ENCODE data around the gene ZFP69B. TPM values are rescaled to one million over a fixed set of nuclear protein-coding genes. Genes with fewer than 3 reads are reported as not detected.

The ZFP69B gene
- total and polyA plus RNA-seq, 2 of the 4 experiments (the other 2 are of a cell fraction) = 3.1 to 6.8 TPM

- BruUV-seq (replicated peaks) = no TSS peak
- POLR2A ChIA-PET (ENCODE audit: unreplicated experiment) = no interaction called here
- H3K4ac ChIP-seq (ENCODE audit: low read depth, low read length) = no peak overlapping the region
These were observed 33.6 kb upstream of the ZFP69B start for GRCh38 chr1:40416709-40417108.

More at GRCh38 chr1:40416709-40417108, 33.6 kb upstream of the ZFP69B start:
- no peak overlapping the region for H4K5ac ChIP-seq (ENCODE audit: low read depth, low read length)
- H3K9me3 ChIP-seq (ENCODE audit: control insufficient read depth, insufficient read depth, low read length) = no peaks in the 10 kb centered on the region
- no peak for DNase-seq
- TF ChIP-seq RCOR1 (IDR thresholded peaks at IDR 0.05; ENCODE audit: insufficient replicate concordance, low read length) (no peak), FOS (IDR thresholded peaks at IDR 0.05; ENCODE audit: low read depth, low read length) (no peak), CEBPB (IDR thresholded peaks at IDR 0.05; ENCODE audit: low read depth, low read length) (no peak), ELK1 (IDR thresholded peaks at IDR 0.05; ENCODE audit: borderline replicate concordance, low read depth, low read length) (no peak), SMC3 (IDR thresholded peaks at IDR 0.05; ENCODE audit: low read depth, low read length) (no peak), RFX5 (IDR thresholded peaks at IDR 0.05; ENCODE audit: low read depth, low read length) (no peak), MXI1 (IDR thresholded peaks at IDR 0.05; ENCODE audit: borderline replicate concordance, low read depth, low read length) (no peak), RAD21 (IDR thresholded peaks at IDR 0.05; ENCODE audit: low read length) (no peak), MAZ (IDR thresholded peaks at IDR 0.05; ENCODE audit: borderline replicate concordance, low read depth, low read length) (no peak), NFE2L2 (IDR thresholded peaks at IDR 0.05; ENCODE audit: low read depth, low read length) (no peak), MAFK (IDR thresholded peaks at IDR 0.05; ENCODE audit: low read depth, low read length) (no peak), BHLHE40 (IDR thresholded peaks at IDR 0.05; ENCODE audit: low read depth, low read length) (no peak), CHD1 (IDR thresholded peaks at IDR 0.05; ENCODE audit: low read depth, low read length) (no peak), POLR2A (IDR thresholded peaks at IDR 0.05; ENCODE audit: low read depth, low read length) (no peak)
- TF ChIP-seq, protein P1, sequence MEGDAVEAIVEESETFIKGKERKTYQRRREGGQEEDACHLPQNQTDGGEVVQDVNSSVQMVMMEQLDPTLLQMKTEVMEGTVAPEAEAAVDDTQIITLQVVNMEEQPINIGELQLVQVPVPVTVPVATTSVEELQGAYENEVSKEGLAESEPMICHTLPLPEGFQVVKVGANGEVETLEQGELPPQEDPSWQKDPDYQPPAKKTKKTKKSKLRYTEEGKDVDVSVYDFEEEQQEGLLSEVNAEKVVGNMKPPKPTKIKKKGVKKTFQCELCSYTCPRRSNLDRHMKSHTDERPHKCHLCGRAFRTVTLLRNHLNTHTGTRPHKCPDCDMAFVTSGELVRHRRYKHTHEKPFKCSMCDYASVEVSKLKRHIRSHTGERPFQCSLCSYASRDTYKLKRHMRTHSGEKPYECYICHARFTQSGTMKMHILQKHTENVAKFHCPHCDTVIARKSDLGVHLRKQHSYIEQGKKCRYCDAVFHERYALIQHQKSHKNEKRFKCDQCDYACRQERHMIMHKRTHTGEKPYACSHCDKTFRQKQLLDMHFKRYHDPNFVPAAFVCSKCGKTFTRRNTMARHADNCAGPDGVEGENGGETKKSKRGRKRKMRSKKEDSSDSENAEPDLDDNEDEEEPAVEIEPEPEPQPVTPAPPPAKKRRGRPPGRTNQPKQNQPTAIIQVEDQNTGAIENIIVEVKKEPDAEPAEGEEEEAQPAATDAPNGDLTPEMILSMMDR (conservative IDR thresholded peaks at IDR 0.05; ENCODE audit: low read depth, low read length) = no peak
- TF ChIP-seq, protein P2, sequence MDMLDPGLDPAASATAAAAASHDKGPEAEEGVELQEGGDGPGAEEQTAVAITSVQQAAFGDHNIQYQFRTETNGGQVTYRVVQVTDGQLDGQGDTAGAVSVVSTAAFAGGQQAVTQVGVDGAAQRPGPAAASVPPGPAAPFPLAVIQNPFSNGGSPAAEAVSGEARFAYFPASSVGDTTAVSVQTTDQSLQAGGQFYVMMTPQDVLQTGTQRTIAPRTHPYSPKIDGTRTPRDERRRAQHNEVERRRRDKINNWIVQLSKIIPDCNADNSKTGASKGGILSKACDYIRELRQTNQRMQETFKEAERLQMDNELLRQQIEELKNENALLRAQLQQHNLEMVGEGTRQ (IDR thresholded peaks at IDR 0.05; ENCODE audit: low read depth, low read length) = no peak
- no peak overlapping the region for H3K56ac ChIP-seq (ENCODE audit: extremely low read depth, insufficient read depth, low read length)
- H4K20me1 ChIP-seq (ENCODE audit: insufficient read depth, low read length) = no peaks in the 10 kb centered on the region
- WGBS, 2 experiments (ENCODE audit: extremely low coverage in 2 of 2, insufficient read length in 1 of 2) = 100% methylated on average over 1 of the region's 4 CpGs; no CpG with 5 or more reads in 1 of the 2 experiments
- peaks cover 12% of the 10 kb centered on the region in 2 experiments for H3K79me1 ChIP-seq (ENCODE audit: low read depth in 1 of 2, low read length in 2 of 2)
- H3K23ac ChIP-seq (ENCODE audit: low read depth, low read length) = no peak overlapping the region
- no peaks in the 10 kb centered on the region for H3K27me3 ChIP-seq (ENCODE audit: control insufficient read depth, insufficient read depth, low read length)
- peaks cover 24% of the 10 kb centered on the region for H3K36me3 ChIP-seq (ENCODE audit: control insufficient read depth, insufficient read depth, low read length)
- no peak overlapping the region for H3K18ac ChIP-seq (ENCODE audit: low read depth, low read length)
- no peak overlapping the region for H3K9ac ChIP-seq (ENCODE audit: low read depth, low read length)
- H3K4me3 ChIP-seq (ENCODE audit: insufficient read depth, low read depth, low read length) = no peak overlapping the region
- no peak overlapping the region for H2BK120ac ChIP-seq (ENCODE audit: low read depth, low read length)
- no peak overlapping the region for H2BK15ac ChIP-seq (ENCODE audit: low read depth, low read length)
- no peak overlapping the region for H4K91ac ChIP-seq (ENCODE audit: insufficient read depth, low read depth, low read length)
- dilution Hi-C loops (cut with HindIII; ENCODE audit: low sequenced_read_pairs, unreplicated experiment) = no loop called here
- intact Hi-C loops (cut with micrococcal nuclease) = no loop called here
- peak overlapping the region; percentile 29 for H2AFZ ChIP-seq (replicated peaks; ENCODE audit: low read length, poor library complexity)
- no peak overlapping the region for H2AK9ac ChIP-seq (replicated peaks; ENCODE audit: low read depth, low read length, poor library complexity)
- no peak overlapping the region for H2AK5ac ChIP-seq (ENCODE audit: low read depth, low read length)
- in situ Hi-C loops (cut with MboI; ENCODE audit: low sequenced_read_pairs) = no loop called here
- H4K8ac ChIP-seq (ENCODE audit: low read depth in 2 of 2, low read length in 2 of 2) = no peak overlapping the region
- no peak overlapping the region for H3K14ac ChIP-seq (replicated peaks; ENCODE audit: low read depth, low read length)
- CTCF ChIA-PET = interaction anchor here (1.5 kb wide), 1 partner anchor 21 kb away, joined by 3 read pairs; no protein-coding TSS in a partner anchor
- no peak overlapping the region for H2BK20ac ChIP-seq (ENCODE audit: low read depth, low read length)
- no peaks in the 10 kb centered on the region; the same call in 1 of the 2 replicates for H3K4me1 ChIP-seq (ENCODE audit: control insufficient read depth, insufficient read depth, low read length)
- H3K9me1 ChIP-seq (ENCODE audit: insufficient read depth, low read length) = peaks cover 7% of the 10 kb centered on the region; the same call in 1 of the 2 replicates
- ATAC-seq (ENCODE audit: low read depth) = no peak
- H3K27ac ChIP-seq (ENCODE audit: insufficient read depth, low read length) = no peak overlapping the region
- H2BK5ac ChIP-seq (ENCODE audit: low read depth, low read length, poor library complexity, severe bottlenecking) = no peak overlapping the region
- H3K4me2 ChIP-seq (ENCODE audit: low read depth, low read length) = no peak overlapping the region
